ENCODE results near the gene EML6. TPM values are rescaled to one million over a fixed set of nuclear protein-coding genes. Genes with fewer than 3 reads are reported as not detected.

Gene EML6
- total RNA-seq, 4 donors from 2014 or later = 1.2 to 4.4 (median 3.1) TPM

DNA sequence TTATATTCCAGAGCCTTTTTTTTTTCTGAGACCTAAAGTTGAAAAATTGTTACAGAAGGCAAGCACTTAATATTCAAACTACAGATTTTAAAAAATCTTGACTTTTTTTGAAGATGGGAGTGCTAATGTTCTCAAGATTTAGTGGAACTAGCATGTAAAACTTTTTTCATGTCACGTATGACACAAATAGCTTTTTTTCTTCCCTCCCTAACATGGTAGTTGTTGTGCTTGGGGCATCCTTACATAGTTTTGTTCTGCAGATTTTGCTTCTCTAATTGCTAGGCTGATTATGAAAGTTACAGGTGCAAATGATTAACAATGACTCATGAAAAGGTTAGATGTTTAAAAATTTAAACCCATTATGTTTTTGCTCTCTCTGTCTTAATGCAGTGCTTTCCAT is 3.0 kb downstream of the EML6 start:
- peaks cover 0 to 15% (median 0%) of the 10 kb centered on the region in 4 donors for H3K27me3 ChIP-seq
- peaks cover 6 to 25% (median 10%) of the 10 kb centered on the region in 3 donors for H3K4me1 ChIP-seq
- H3K36me3 ChIP-seq = no peaks in the 10 kb centered on the region
- no peak for TF ChIP-seq POLR2A (IDR thresholded peaks at IDR 0.05)
- TF ChIP-seq, protein P1, sequence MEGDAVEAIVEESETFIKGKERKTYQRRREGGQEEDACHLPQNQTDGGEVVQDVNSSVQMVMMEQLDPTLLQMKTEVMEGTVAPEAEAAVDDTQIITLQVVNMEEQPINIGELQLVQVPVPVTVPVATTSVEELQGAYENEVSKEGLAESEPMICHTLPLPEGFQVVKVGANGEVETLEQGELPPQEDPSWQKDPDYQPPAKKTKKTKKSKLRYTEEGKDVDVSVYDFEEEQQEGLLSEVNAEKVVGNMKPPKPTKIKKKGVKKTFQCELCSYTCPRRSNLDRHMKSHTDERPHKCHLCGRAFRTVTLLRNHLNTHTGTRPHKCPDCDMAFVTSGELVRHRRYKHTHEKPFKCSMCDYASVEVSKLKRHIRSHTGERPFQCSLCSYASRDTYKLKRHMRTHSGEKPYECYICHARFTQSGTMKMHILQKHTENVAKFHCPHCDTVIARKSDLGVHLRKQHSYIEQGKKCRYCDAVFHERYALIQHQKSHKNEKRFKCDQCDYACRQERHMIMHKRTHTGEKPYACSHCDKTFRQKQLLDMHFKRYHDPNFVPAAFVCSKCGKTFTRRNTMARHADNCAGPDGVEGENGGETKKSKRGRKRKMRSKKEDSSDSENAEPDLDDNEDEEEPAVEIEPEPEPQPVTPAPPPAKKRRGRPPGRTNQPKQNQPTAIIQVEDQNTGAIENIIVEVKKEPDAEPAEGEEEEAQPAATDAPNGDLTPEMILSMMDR (IDR thresholded peaks at IDR 0.05) = no peak
- DNase-seq = no peak
- no peaks in the 10 kb centered on the region for H3K9me3 ChIP-seq
- H3K27ac ChIP-seq = no peak overlapping the region
- intact Hi-C loops (cut with DNase I) = no loop called here
- H3K4me3 ChIP-seq = no peak overlapping the region
- 82 to 90% methylated on average over 1 of the region's 1 CpG for WGBS, 2 donors

DNA sequence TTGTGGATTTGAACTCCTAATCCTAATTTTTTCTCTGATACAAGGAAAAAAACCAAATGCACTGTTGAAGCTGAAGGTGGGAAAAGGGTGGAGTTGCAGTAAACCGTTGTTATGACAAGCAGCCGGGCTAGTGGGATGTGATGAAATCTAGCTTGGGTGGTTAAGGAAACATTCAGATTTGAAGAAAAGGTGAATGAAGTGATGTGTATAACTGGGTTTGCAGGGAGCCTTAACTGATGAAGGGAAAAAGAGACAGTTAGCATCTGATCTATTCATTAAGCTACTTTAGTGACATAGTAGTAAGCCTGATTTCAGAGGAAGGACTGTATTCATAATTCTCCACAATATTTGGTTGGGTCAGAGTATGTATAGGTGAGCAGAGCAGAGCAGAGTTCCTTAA is 3.5 kb downstream of the EML6 start:
- Histone ChIP-seq H3K4me1 (peaks cover 6 to 25% (median 10%) of the 10 kb centered on the region in 3 donors), H3K27ac (no peak overlapping the region), H3K27me3 (peaks cover 0 to 15% (median 0%) of the 10 kb centered on the region in 4 donors), H3K9me3 (no peaks in the 10 kb centered on the region), H3K36me3 (no peaks in the 10 kb centered on the region), H3K4me3 (no peak overlapping the region)
- no peak for TF ChIP-seq POLR2A (IDR thresholded peaks at IDR 0.05)
- TF ChIP-seq, protein P1 (IDR thresholded peaks at IDR 0.05) = no peak
- WGBS, 2 donors = 30 to 75% methylated on average over 2 of the region's 2 CpGs
- DNase-seq = no peak
- intact Hi-C loops (cut with DNase I) = no loop called here

DNA sequence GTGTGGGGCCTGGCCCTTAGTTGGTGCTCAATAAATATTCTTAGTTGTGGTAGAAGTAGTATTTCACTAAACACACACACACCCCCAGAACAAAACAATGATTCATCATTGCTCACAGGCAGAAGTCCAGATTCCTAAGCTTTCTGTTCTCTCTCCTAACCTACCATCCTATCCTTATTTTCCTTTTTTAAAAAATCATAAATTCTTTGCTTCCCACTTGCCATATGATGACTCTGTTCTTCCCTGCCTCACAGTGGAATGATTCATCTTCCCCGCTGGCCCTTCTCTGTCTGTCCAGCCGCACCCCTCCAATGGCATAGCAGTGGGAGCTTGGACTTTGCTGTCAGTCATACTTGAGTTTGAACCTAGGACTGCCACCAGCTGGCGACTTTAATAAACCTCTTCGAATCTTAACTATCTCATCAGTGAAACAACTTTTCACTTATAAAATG is 5.2 kb downstream of the EML6 start:
- intact Hi-C loops (cut with DNase I) = no loop called here
- no peak overlapping the region for H3K27ac ChIP-seq
- no peak overlapping the region for H3K4me3 ChIP-seq
- H3K9me3 ChIP-seq = no peaks in the 10 kb centered on the region
- H3K4me1 ChIP-seq = peaks cover 0 to 17% (median 6%) of the 10 kb centered on the region in 3 donors
- no peak for TF ChIP-seq POLR2A (IDR thresholded peaks at IDR 0.05)
- TF ChIP-seq, protein P1 (IDR thresholded peaks at IDR 0.05) = no peak
- no peak for DNase-seq
- WGBS, 2 donors = 43 to 57% methylated on average over 4 of the region's 4 CpGs
- peaks cover 0 to 15% (median 0%) of the 10 kb centered on the region in 4 donors for H3K27me3 ChIP-seq
- H3K36me3 ChIP-seq = no peaks in the 10 kb centered on the region

DNA sequence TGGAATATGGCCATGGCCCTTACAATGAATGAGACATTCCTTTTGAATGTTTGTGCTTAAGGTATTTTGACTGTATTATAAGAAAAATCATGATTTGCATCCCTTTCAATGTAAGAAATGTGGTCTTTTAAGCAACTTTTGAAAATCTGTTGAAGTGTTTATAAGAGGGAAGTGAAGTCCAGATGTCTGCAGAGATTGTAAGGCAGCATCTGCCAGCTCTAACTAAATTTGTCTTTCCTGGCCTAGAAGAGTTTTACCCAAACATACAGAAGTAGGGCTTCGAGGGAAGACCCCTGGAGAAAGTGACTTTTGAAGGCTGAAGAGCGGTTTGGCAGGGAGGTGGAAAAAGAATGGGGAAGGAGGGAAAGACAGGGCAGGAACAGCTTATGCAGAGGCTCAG is 12.2 kb downstream of the EML6 start:
- H3K27me3 ChIP-seq = no peaks in the 10 kb centered on the region
- no peak for TF ChIP-seq POLR2A (IDR thresholded peaks at IDR 0.05)
- no peaks in the 10 kb centered on the region for H3K4me1 ChIP-seq
- no peak for DNase-seq
- WGBS, 2 donors = 44 to 67% methylated on average over 2 of the region's 2 CpGs
- no peaks in the 10 kb centered on the region for H3K9me3 ChIP-seq
- no peaks in the 10 kb centered on the region for H3K36me3 ChIP-seq
- H3K4me3 ChIP-seq = no peak overlapping the region
- no peak overlapping the region for H3K27ac ChIP-seq
- intact Hi-C loops (cut with DNase I) = loop anchor here (10.0 kb wide), 1 partner anchor 109 kb away; no protein-coding TSS in a partner anchor

DNA sequence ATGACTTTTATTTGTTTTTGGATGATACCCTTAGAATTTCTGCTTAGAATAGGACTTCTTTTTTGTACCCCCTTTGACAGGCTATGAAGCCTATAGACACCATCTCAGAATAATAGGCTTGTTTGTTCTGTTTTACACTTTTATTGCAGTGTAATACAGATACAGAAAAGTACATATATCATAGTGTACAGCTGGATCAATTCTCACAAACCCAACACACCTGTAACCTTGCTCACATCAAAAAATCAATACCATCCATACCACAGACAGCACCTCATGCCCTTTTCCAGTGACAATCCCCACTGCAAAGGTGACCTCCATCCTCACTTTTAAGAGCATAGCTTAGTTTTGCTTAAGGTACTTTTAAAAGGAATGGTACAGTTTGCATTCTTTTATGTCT is 14.8 kb downstream of the EML6 start:
- no peak overlapping the region for H3K4me3 ChIP-seq
- no peaks in the 10 kb centered on the region for H3K4me1 ChIP-seq
- no peaks in the 10 kb centered on the region for H3K27me3 ChIP-seq
- intact Hi-C loops (cut with DNase I) = loop anchor here (10.0 kb wide), 1 partner anchor 107 kb away; no protein-coding TSS in a partner anchor
- H3K36me3 ChIP-seq = no peaks in the 10 kb centered on the region
- DNase-seq = no peak
- TF ChIP-seq, protein P1 (IDR thresholded peaks at IDR 0.05) = no peak
- TF ChIP-seq POLR2A (IDR thresholded peaks at IDR 0.05) = no peak
- no peaks in the 10 kb centered on the region for H3K9me3 ChIP-seq
- H3K27ac ChIP-seq = no peak overlapping the region

DNA sequence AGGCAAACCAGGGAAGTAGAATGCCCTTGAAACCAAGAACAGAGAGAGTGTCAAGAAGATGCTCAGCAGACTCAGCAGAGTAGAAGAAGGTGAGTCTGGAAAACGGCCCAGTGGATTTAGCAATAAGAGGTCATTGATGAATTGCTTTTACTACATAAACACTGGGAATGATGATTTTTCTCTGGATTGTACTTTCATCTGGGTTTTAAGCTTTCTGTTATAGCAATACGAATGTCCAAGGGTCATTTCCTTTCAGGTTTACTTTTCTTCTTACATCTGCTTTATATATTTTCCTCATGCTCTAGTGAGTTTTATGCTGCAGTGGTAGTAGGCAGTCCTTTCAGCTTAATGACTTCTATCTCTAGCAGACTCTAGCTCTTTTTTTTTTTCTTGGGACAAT is 16.9 kb downstream of the EML6 start:
- TF ChIP-seq, protein P1 (IDR thresholded peaks at IDR 0.05) = no peak
- no peak for TF ChIP-seq POLR2A (IDR thresholded peaks at IDR 0.05)
- 81 to 84% methylated on average over 2 of the region's 2 CpGs for WGBS, 2 donors
- no peaks in the 10 kb centered on the region for H3K36me3 ChIP-seq

More for the DNA sequence above, 16.9 kb downstream of the EML6 start:
- H3K27me3 ChIP-seq = no peaks in the 10 kb centered on the region
- no peak for DNase-seq
- no peak overlapping the region for H3K27ac ChIP-seq
- H3K4me3 ChIP-seq = no peak overlapping the region
- intact Hi-C loops (cut with DNase I) = no loop called here
- H3K4me1 ChIP-seq = no peaks in the 10 kb centered on the region
- no peaks in the 10 kb centered on the region for H3K9me3 ChIP-seq
